Lung (tissue), 12 donors: ENCODE data around the gene PSMC3IP. TPM values are rescaled to one million over a fixed set of nuclear protein-coding genes. Genes with fewer than 3 reads are reported as not detected.

ENCODE experiments used
- ATAC-seq: fragments of 200-7000 bp; cut with Tn5 transposase; one replicate; pipeline ENCODE4 v1.9.1; 2020; ENCODE audit warnings: moderate number of reproducible peaks; ENCODE audit not compliant: insufficient read depth, low FRiP score
- DNase-seq, 3 donors: peaks; one replicate each; pipeline ENCODE4 v3.0.0-alpha.2; 2013 to 2017
- H3K27ac ChIP-seq, 2 donors: one replicate each; pipeline ENCODE4 v1.5.1; 2013; ENCODE audit warnings: mild to moderate bottlenecking in 2 of 2, moderate library complexity in 2 of 2, control low read depth in 1 of 2, inconsistent platforms in 1 of 2, low read depth in 1 of 2, low read length in 1 of 2
- H3K27me3 ChIP-seq, 3 donors: one replicate each; pipeline ENCODE4 v1.5.1; 2013; ENCODE audit warnings: low read length in 2 of 3; ENCODE audit not compliant: control insufficient read depth in 3 of 3, insufficient read depth in 3 of 3
- H3K36me3 ChIP-seq, 4 donors: one replicate each; pipeline ENCODE4 v1.5.1; 2013; ENCODE audit warnings: low read length in 4 of 4, mild to moderate bottlenecking in 1 of 4, moderate library complexity in 1 of 4; ENCODE audit not compliant: control insufficient read depth in 4 of 4, insufficient read depth in 4 of 4
- H3K4me1 ChIP-seq, 5 donors: one replicate each; pipeline ENCODE4 v1.5.1; 2013; ENCODE audit warnings: low read length in 5 of 5, mild to moderate bottlenecking in 2 of 5, moderate library complexity in 1 of 5; ENCODE audit not compliant: control insufficient read depth in 5 of 5, insufficient read depth in 5 of 5
- H3K4me3 ChIP-seq: one replicate; pipeline ENCODE4 v1.5.1; 2013; ENCODE audit warnings: mild to moderate bottlenecking, control low read depth, moderate library complexity
- H3K9ac ChIP-seq, 2 donors: one replicate each; pipeline ENCODE4 v1.5.1; 2013; ENCODE audit warnings: low read length in 2 of 2, control low read depth in 1 of 2; ENCODE audit not compliant: insufficient read depth in 1 of 2
- H3K9me3 ChIP-seq, 4 donors: one replicate each; pipeline ENCODE4 v1.5.1; 2013; ENCODE audit warnings: low read length in 3 of 4, mild to moderate bottlenecking in 1 of 4, moderate library complexity in 1 of 4; ENCODE audit not compliant: control insufficient read depth in 4 of 4, insufficient read depth in 3 of 4
- CTCF ChIP-seq: IDR thresholded peaks from 2 replicates; pipeline ENCODE4 v1.5.1; 2012; ENCODE audit warnings: mild to moderate bottlenecking; ENCODE audit errors: control extremely low read depth, extremely low read depth
- WGBS, 2 donors: extraction: QIAGEN DNeasy Blood & Tissue Kit; methylation state at CpG; one replicate each; pipeline ENCODE4 v1.1.7; 2013; 5-methylcytosine and 5-hydroxymethylcytosine counted together
- polyA plus RNA-seq, 2 donors: library from polyadenylated mRNA; stranded (reverse); fragments of 200-250 nt; gene quantifications; one replicate each; pipeline ENCODE4 v1.2.1, GENCODE V29; 2013
- total RNA-seq, 2 donors: library from RNA; depleted of rRNA in 1 of 2; stranded (reverse); fragments of >200 nt in 1 of 2; gene quantifications; one replicate each; pipeline ENCODE4 v1.2.1, GENCODE V29; 2014 to 2021
- donor health status: control.
- donor health status: control.
- donor health status: Bipolar disorder and iron deficiency.
- donor health status: healthy.
- donor health status: DM: yes; HTN: yes; CAD: no.

PSMC3IP gene
- total and polyA plus RNA-seq, 4 donors = 3.4 to 7.5 (median 4.0) TPM

GRCh38 chr17:42590886-42591285 lies 13.4 kb upstream of the PSMC3IP start:
- peaks cover 0 to 1% (median 0%) of the 10 kb centered on the region in 5 donors for H3K4me1 ChIP-seq
- H3K27ac ChIP-seq = no peak overlapping the region
- H3K9ac ChIP-seq = no peak overlapping the region
- ATAC-seq (no peak), DNase-seq (no peak)
- H3K27me3 ChIP-seq = no peaks in the 10 kb centered on the region
- H3K9me3 ChIP-seq = no peaks in the 10 kb centered on the region
- H3K4me3 ChIP-seq = no peak overlapping the region
- H3K36me3 ChIP-seq = peaks cover 21 to 31% (median 26%) of the 10 kb centered on the region in 4 donors
- TF ChIP-seq CTCF = no peak
- WGBS, 2 donors = 86 to 99% methylated on average over 2 of the region's 2 CpGs

- H3K27me3 ChIP-seq = no peaks in the 10 kb centered on the region
- H3K4me3 ChIP-seq = no peak overlapping the region
- peaks cover 0 to 5% (median 0%) of the 10 kb centered on the region in 5 donors for H3K4me1 ChIP-seq
- H3K27ac ChIP-seq = no peak overlapping the region
- H3K36me3 ChIP-seq = peaks cover 35 to 60% (median 46%) of the 10 kb centered on the region in 4 donors
- no peak for ATAC-seq
- no peak for DNase-seq
- no peak overlapping the region for H3K9ac ChIP-seq
- TF ChIP-seq CTCF = no peak
- H3K9me3 ChIP-seq = no peaks in the 10 kb centered on the region
- 76 to 87% methylated on average over 7 of the region's 7 CpGs for WGBS, 2 donors
Measured at GRCh38 chr17:42586514-42587230, 9.1 kb upstream of the PSMC3IP start.

GRCh38 chr17:42585353-42585752 lies 7.8 kb upstream of the PSMC3IP start:
- Histone ChIP-seq H3K36me3 (peaks cover 36 to 57% (median 45%) of the 10 kb centered on the region in 4 donors), H3K4me3 (no peak overlapping the region), H3K9me3 (no peaks in the 10 kb centered on the region), H3K9ac (no peak overlapping the region), H3K27me3 (no peaks in the 10 kb centered on the region), H3K27ac (peak overlapping the region in 1 of 2 donors; percentile 64), H3K4me1 (peaks cover 0 to 5% (median 0%) of the 10 kb centered on the region in 5 donors)
- ATAC-seq (peak; percentile 27), DNase-seq (no peak)
- WGBS, 2 donors = 15% methylated on average over 1 of the region's 1 CpG
- no peak for TF ChIP-seq CTCF
